ENCODE data around the gene AFAP1. TPM values are rescaled to one million over a fixed set of nuclear protein-coding genes. Genes with fewer than 3 reads are reported as not detected.

AFAP1 gene
- total RNA-seq, 5 donors from 2014 or later (not counting 1 experiment from before 2014, with no cell fraction given): 4.8 to 34.8 (median 20.3) TPM

DNA sequence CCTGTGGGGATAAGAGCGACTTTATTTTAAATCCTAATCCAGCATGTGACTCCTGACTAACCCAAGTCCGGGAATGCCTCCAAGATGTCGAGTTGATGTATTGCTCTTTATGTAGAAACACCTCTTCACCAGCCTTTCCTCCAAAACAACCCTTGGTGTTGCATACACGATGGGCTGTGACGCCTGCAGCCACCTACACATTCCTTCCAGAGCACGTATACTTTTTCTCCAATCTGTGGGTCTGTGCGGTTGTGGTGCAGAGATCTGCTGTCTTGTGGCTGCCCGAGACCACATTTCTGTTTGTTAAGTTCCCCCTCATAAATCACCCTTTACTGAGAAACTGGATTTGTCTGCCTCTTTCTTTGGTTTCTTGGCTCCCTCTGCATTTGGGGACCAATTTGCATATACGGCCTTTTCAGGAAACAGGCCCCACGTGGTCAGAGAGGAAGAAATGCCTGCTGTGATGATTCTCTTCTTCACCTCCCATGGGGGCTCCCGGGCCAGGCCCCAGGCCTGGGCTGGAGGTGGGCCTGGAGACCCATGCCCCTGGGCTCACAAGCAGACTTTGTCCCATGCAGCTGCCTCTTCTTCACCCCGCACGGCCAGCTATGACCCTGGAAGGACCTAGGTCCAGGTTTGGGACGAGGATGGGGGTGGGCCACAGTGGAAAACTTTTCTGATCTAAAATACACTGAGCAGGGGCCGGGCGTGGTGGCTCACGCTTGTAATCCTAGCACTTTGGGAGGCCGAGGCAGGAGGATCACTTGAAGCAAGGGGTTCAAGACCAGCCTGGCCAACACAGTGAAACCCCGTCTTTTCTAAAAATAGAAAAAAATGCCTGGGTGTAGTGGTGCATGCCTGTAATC, 21.4 kb upstream of the AFAP1 start:
- peak; percentile 32 to 64 (median 40) for ATAC-seq (replicated peaks in 1 of 4)
- peak in 11 of 35 experiments; percentile 14 to 56 (median 26) for DNase-seq
- peaks cover 0 to 49% of the 10 kb centered on the region in 2 experiments for H3K4me1 ChIP-seq (ENCODE audit: control insufficient read depth in 1 of 2, extremely low read depth in 1 of 2, insufficient read depth in 2 of 2, low read length in 2 of 2)
- H3K4me3 Mint-ChIP-seq: peak overlapping the region in 1 of 3 donors; percentile 41
- H3K9me3 Mint-ChIP-seq: no peaks in the 10 kb centered on the region
- peak overlapping the region; percentile 59 to 73 for H3K27ac Mint-ChIP-seq
- H3K36me3 Mint-ChIP-seq: no peaks in the 10 kb centered on the region
- H3K27ac ChIP-seq (ENCODE audit: low read length): peak overlapping the region; percentile 28
- POLR2A ChIA-PET: no interaction called here
- H3K27me3 Mint-ChIP-seq: peaks cover 0 to 7% of the 10 kb centered on the region in 2 donors
- H3K27me3 ChIP-seq (replicated peaks in 1 of 2; ENCODE audit: control insufficient read depth in 2 of 2, extremely low read depth in 1 of 2, insufficient read depth in 2 of 2, low read length in 1 of 2): peaks cover 0 to 6% of the 10 kb centered on the region in 2 experiments
- no peaks in the 10 kb centered on the region for H3K9me3 ChIP-seq
- H3K4me3 ChIP-seq (ENCODE audit: control insufficient read depth in 1 of 2, extremely low read depth in 1 of 2, low read length in 1 of 2): no peak overlapping the region
- CTCF ChIA-PET: interaction anchor here in 1 of 2 donors (1.0 kb wide), 1 partner anchor 8 kb away, joined by 4 read pairs; no protein-coding TSS in a partner anchor
- 65% methylated on average over 7 of the region's 19 CpGs for WGBS (ENCODE audit: insufficient coverage)
- H3K4me1 Mint-ChIP-seq: peaks cover 14 to 37% (median 30%) of the 10 kb centered on the region in 3 donors
- H3K36me3 ChIP-seq (ENCODE audit: control insufficient read depth in 2 of 2, extremely low read depth in 1 of 2, insufficient read depth in 1 of 2, low read length in 1 of 2): no peaks in the 10 kb centered on the region

DNA sequence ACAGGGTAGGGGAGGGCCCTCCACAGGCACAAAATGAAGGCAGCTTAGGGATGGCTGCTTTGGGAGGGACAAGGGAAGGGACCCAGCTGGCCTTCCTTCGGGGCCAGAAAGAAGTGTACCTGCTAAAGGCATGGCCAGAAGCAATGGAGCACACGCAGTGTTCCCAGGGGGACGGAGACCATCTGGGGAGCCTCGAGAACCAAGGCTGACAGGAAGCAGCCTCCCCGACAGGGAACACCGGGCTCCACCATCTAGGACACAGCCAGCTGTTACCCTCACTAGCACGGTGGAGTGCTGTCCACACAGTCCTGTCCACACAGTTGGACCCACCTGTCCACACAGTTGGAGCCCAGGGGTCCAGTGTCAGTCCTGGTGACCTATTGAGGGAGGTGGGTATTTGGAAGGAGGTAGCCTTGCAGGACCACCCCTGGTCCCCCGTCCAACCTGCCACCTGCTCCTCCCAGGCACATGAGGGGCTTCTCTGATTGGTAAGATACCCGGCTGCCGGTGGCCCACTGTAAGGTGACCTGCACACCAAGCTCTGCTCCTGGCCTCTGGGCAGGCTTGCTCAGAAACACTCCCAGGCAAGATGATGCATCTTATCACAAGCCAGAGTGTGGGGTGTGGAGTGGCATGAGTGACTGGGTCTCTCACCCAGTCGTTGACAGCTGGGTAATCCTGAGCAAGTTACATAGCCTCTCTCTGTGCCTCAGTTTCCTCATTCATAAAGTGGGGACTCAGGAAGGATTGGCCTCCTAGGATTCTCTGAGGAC, 20.5 kb upstream of the AFAP1 start:
- peaks cover 8 to 29% (median 24%) of the 10 kb centered on the region in 3 donors for H3K4me1 Mint-ChIP-seq
- Histone ChIP-seq H3K27ac (ENCODE audit: low read length) (no peak overlapping the region), H3K27me3 (replicated peaks in 1 of 2; ENCODE audit: control insufficient read depth in 2 of 2, extremely low read depth in 1 of 2, insufficient read depth in 2 of 2, low read length in 1 of 2) (peaks cover 0 to 6% of the 10 kb centered on the region in 2 experiments), H3K4me3 (ENCODE audit: control insufficient read depth in 1 of 2, extremely low read depth in 1 of 2, low read length in 1 of 2) (no peak overlapping the region), H3K9me3 (no peaks in the 10 kb centered on the region), H3K4me1 (ENCODE audit: control insufficient read depth in 1 of 2, extremely low read depth in 1 of 2, insufficient read depth in 2 of 2, low read length in 2 of 2) (peaks cover 0 to 41% of the 10 kb centered on the region in 2 experiments), H3K36me3 (ENCODE audit: control insufficient read depth in 2 of 2, extremely low read depth in 1 of 2, insufficient read depth in 1 of 2, low read length in 1 of 2) (no peaks in the 10 kb centered on the region)
- ChIA-PET POLR2A (no interaction called here), CTCF (no interaction called here)
- H3K27me3 Mint-ChIP-seq: peaks cover 0 to 7% of the 10 kb centered on the region in 2 donors
- ATAC-seq (replicated peaks in 1 of 4) (no peak), DNase-seq (no peak)
- no peaks in the 10 kb centered on the region for H3K9me3 Mint-ChIP-seq
- H3K4me3 Mint-ChIP-seq: no peak overlapping the region
- 89% methylated on average over 8 of the region's 11 CpGs for WGBS (ENCODE audit: insufficient coverage)
- H3K27ac Mint-ChIP-seq: peak overlapping the region; percentile 59 to 73
- H3K36me3 Mint-ChIP-seq: no peaks in the 10 kb centered on the region

GRCh38 chr4:7959078-7959477, 19.4 kb upstream of the AFAP1 start:
- H3K4me3 Mint-ChIP-seq: no peak overlapping the region
- Histone ChIP-seq H3K27me3 (replicated peaks in 1 of 2; ENCODE audit: control insufficient read depth in 2 of 2, extremely low read depth in 1 of 2, insufficient read depth in 2 of 2, low read length in 1 of 2) (peaks cover 0 to 6% of the 10 kb centered on the region in 2 experiments), H3K4me1 (ENCODE audit: control insufficient read depth in 1 of 2, extremely low read depth in 1 of 2, insufficient read depth in 2 of 2, low read length in 2 of 2) (peaks cover 0 to 30% of the 10 kb centered on the region in 2 experiments), H3K36me3 (ENCODE audit: control insufficient read depth in 2 of 2, extremely low read depth in 1 of 2, insufficient read depth in 1 of 2, low read length in 1 of 2) (no peaks in the 10 kb centered on the region), H3K27ac (ENCODE audit: low read length) (no peak overlapping the region), H3K9me3 (no peaks in the 10 kb centered on the region), H3K4me3 (ENCODE audit: control insufficient read depth in 1 of 2, extremely low read depth in 1 of 2, low read length in 1 of 2) (no peak overlapping the region)
- no peak for DNase-seq
- peaks cover 8 to 19% (median 16%) of the 10 kb centered on the region in 3 donors for H3K4me1 Mint-ChIP-seq
- ATAC-seq (replicated peaks in 1 of 4): no peak
- POLR2A ChIA-PET: no interaction called here
- no peaks in the 10 kb centered on the region for H3K9me3 Mint-ChIP-seq
- no peak overlapping the region for H3K27ac Mint-ChIP-seq
- no peaks in the 10 kb centered on the region for H3K36me3 Mint-ChIP-seq
- H3K27me3 Mint-ChIP-seq: peaks cover 0 to 7% of the 10 kb centered on the region in 2 donors
- CTCF ChIA-PET: no interaction called here
- 73% methylated on average over 5 of the region's 7 CpGs for WGBS (ENCODE audit: insufficient coverage)

- H3K27ac ChIP-seq (ENCODE audit: low read length): no peak overlapping the region
- ATAC-seq (replicated peaks in 1 of 4): no peak
- Mint-ChIP-seq H3K27me3 (peaks cover 0 to 11% of the 10 kb centered on the region in 2 donors), H3K4me3 (no peak overlapping the region), H3K9me3 (no peaks in the 10 kb centered on the region), H3K36me3 (no peaks in the 10 kb centered on the region), H3K4me1 (peaks cover 8 to 11% (median 10%) of the 10 kb centered on the region in 3 donors), H3K27ac (peak overlapping the region in 1 of 2 donors; percentile 61)
- H3K36me3 ChIP-seq (ENCODE audit: control insufficient read depth in 2 of 2, extremely low read depth in 1 of 2, insufficient read depth in 1 of 2, low read length in 1 of 2): no peaks in the 10 kb centered on the region
- H3K9me3 ChIP-seq: no peaks in the 10 kb centered on the region
- H3K27me3 ChIP-seq (replicated peaks in 1 of 2; ENCODE audit: control insufficient read depth in 2 of 2, extremely low read depth in 1 of 2, insufficient read depth in 2 of 2, low read length in 1 of 2): peaks cover 0 to 2% of the 10 kb centered on the region in 2 experiments
- H3K4me3 ChIP-seq (ENCODE audit: control insufficient read depth in 1 of 2, extremely low read depth in 1 of 2, low read length in 1 of 2): no peak overlapping the region
- 62% methylated on average over 9 of the region's 11 CpGs for WGBS (ENCODE audit: insufficient coverage)
- ChIA-PET POLR2A (no interaction called here), CTCF (no interaction called here)
- peaks cover 0 to 19% of the 10 kb centered on the region in 2 experiments for H3K4me1 ChIP-seq (ENCODE audit: control insufficient read depth in 1 of 2, extremely low read depth in 1 of 2, insufficient read depth in 2 of 2, low read length in 2 of 2)
- DNase-seq: no peak
These were observed 17.4 kb upstream of the AFAP1 start for GRCh38 chr4:7956934-7957656.

GRCh38 chr4:7956270-7956808, 16.7 kb upstream of the AFAP1 start:
- no peak overlapping the region for H3K27ac ChIP-seq (ENCODE audit: low read length)
- Mint-ChIP-seq H3K27ac (no peak overlapping the region), H3K4me3 (no peak overlapping the region), H3K36me3 (no peaks in the 10 kb centered on the region), H3K9me3 (peaks cover 0 to 1% (median 0%) of the 10 kb centered on the region in 3 donors), H3K27me3 (peaks cover 0 to 11% of the 10 kb centered on the region in 2 donors), H3K4me1 (peaks cover 8 to 11% (median 10%) of the 10 kb centered on the region in 3 donors)
- no peak for ATAC-seq (replicated peaks in 1 of 4)
- H3K27me3 ChIP-seq (replicated peaks in 1 of 2; ENCODE audit: control insufficient read depth in 2 of 2, extremely low read depth in 1 of 2, insufficient read depth in 2 of 2, low read length in 1 of 2): peaks cover 0 to 2% of the 10 kb centered on the region in 2 experiments
- peaks cover 0 to 14% of the 10 kb centered on the region in 2 experiments for H3K4me1 ChIP-seq (ENCODE audit: control insufficient read depth in 1 of 2, extremely low read depth in 1 of 2, insufficient read depth in 2 of 2, low read length in 2 of 2)
- 96% methylated on average over 3 of the region's 8 CpGs for WGBS (ENCODE audit: insufficient coverage)
- H3K4me3 ChIP-seq (ENCODE audit: control insufficient read depth in 1 of 2, extremely low read depth in 1 of 2, low read length in 1 of 2): no peak overlapping the region
- ChIA-PET CTCF (no interaction called here), POLR2A (no interaction called here)
- DNase-seq: no peak
- H3K36me3 ChIP-seq (ENCODE audit: control insufficient read depth in 2 of 2, extremely low read depth in 1 of 2, insufficient read depth in 1 of 2, low read length in 1 of 2): no peaks in the 10 kb centered on the region
- no peaks in the 10 kb centered on the region for H3K9me3 ChIP-seq
